H1 (cell line): Measurements from ENCODE around the gene NARS2. TPM values are rescaled to one million over a fixed set of nuclear protein-coding genes. Genes with fewer than 3 reads are reported as not detected.

Experiments used
- CTCF ChIA-PET: fragments of 300-600 bp; sonication (Branson Sonifier 250); formaldehyde crosslinking; loops from one replicate; lab custom pipeline; 2021; ENCODE audit not compliant: partially characterized antibody; lab: Charles Lee
- POLR2A ChIA-PET: fragments of 300-600 bp; sonication (Branson Sonifier 250); formaldehyde crosslinking; loops from one replicate; lab custom pipeline; 2021; ENCODE audit warnings: inconsistent platforms; ENCODE audit not compliant: partially characterized antibody; lab: Charles Lee
- DNase-seq, 2 experiments: peaks; one replicate each; pipeline versions ENCODE4 v3.0.0 to v3.0.0-alpha.2; 2010 to 2022; ENCODE audit warnings: low spot score in 2 of 2, low read depth in 1 of 2, mixed read lengths in 1 of 2
- FAIRE-seq: peaks from 2 replicates; lab custom pipeline; 2011; peaks lifted over from hg19 to GRCh38; lab: Jason Lieb, UNC
- H2AFZ ChIP-seq: 2 replicates; pipeline ENCODE4 v1.8.1; 2012; ENCODE audit warnings: low read length, inconsistent platforms
- H2AK5ac ChIP-seq: 2 replicates; pipeline ENCODE4 v1.6.1; 2013; ENCODE audit warnings: low read depth, low read length
- H2BK120ac ChIP-seq: replicated peaks from 2 replicates; pipeline ENCODE3; 2013; ENCODE audit warnings: low read depth, low read length, inconsistent platforms
- H2BK12ac ChIP-seq: 2 replicates; pipeline ENCODE4 v1.6.1; 2013; ENCODE audit warnings: low read depth, low read length
- H2BK15ac ChIP-seq: 2 replicates; pipeline ENCODE4 v1.6.1; 2013; ENCODE audit warnings: low read length
- H2BK20ac ChIP-seq: 2 replicates; pipeline ENCODE4 v1.6.1; 2013; ENCODE audit warnings: low read length
- H2BK5ac ChIP-seq: 2 replicates; pipeline ENCODE4 v1.6.1; 2013; ENCODE audit warnings: low read depth, low read length
- H3K14ac ChIP-seq: 2 replicates; pipeline ENCODE4 v1.6.1; 2013; ENCODE audit warnings: inconsistent platforms; ENCODE audit not compliant: insufficient read length
- H3K18ac ChIP-seq: 2 replicates; pipeline ENCODE4 v1.6.1; 2013; ENCODE audit warnings: low read length; ENCODE audit errors: extremely low read depth
- H3K23ac ChIP-seq: 2 replicates; pipeline ENCODE4 v1.6.1; 2013; ENCODE audit warnings: inconsistent platforms; ENCODE audit not compliant: insufficient read length
- H3K23me2 ChIP-seq: 2 replicates; pipeline ENCODE4 v1.6.1; 2013; ENCODE audit warnings: low read depth, low read length
- H3K27ac ChIP-seq: 2 replicates; pipeline ENCODE4 v1.6.1; 2011; ENCODE audit warnings: low read depth, low read length, inconsistent platforms
- H3K27me3 ChIP-seq, 4 experiments: replicated peaks in 1 of 4; 1 replicate in 1 of 4; 2 replicates in 3 of 4; pipeline versions ENCODE4 v1.6.1 to v1.8.1; 2011 to 2013; ENCODE audit warnings: low read length in 3 of 4, mild to moderate bottlenecking in 3 of 4, inconsistent platforms in 2 of 4, mixed read lengths in 2 of 4, moderate library complexity in 1 of 4; ENCODE audit not compliant: control insufficient read depth in 3 of 4, insufficient read depth in 3 of 4; ENCODE audit errors: extremely low read depth in 1 of 4
- H3K36me3 ChIP-seq, 4 experiments: 2 replicates each; pipeline versions ENCODE4 v1.6.1 to v1.8.1; 2011 to 2013; ENCODE audit warnings: mild to moderate bottlenecking in 4 of 4, low read length in 3 of 4, moderate library complexity in 2 of 4, control low read depth in 1 of 4, inconsistent platforms in 1 of 4; ENCODE audit not compliant: insufficient read depth in 4 of 4, control insufficient read depth in 2 of 4
- H3K4ac ChIP-seq: replicated peaks from 2 replicates; pipeline ENCODE3; 2013; ENCODE audit warnings: low read length, low read depth, mixed read lengths, inconsistent platforms; ENCODE audit not compliant: insufficient read length
- H3K4me1 ChIP-seq, 4 experiments: replicated peaks in 1 of 4; 1 replicate in 1 of 4; 2 replicates in 3 of 4; pipeline versions ENCODE4 v1.6.1 to v1.8.1; 2011 to 2013; ENCODE audit warnings: low read length in 3 of 4, inconsistent platforms in 2 of 4, mixed read lengths in 1 of 4; ENCODE audit not compliant: insufficient read depth in 4 of 4, control insufficient read depth in 3 of 4
- H3K4me2 ChIP-seq, 2 experiments: 2 replicates each; pipeline versions ENCODE4 v1.6.1 to v1.8.1; 2011 to 2013; ENCODE audit warnings: low read depth in 2 of 2, low read length in 2 of 2, control low read depth in 1 of 2, inconsistent platforms in 1 of 2, mild to moderate bottlenecking in 1 of 2; ENCODE audit not compliant: insufficient read depth in 1 of 2
- H3K4me3 ChIP-seq, 4 experiments: fragments of 200-600, 300-600 bp in 1 of 4; sonication (generic), shearing (Covaris generic), sonication (Bioruptor Twin) in 1 of 4; 2 replicates each; pipeline versions ENCODE4 v1.5.1 to v1.8.1; 2011 to 2016; ENCODE audit warnings: low read length in 4 of 4, low read depth in 3 of 4, control low read depth in 2 of 4, inconsistent platforms in 2 of 4, mild to moderate bottlenecking in 2 of 4, mixed read lengths in 1 of 4, moderate library complexity in 1 of 4; ENCODE audit not compliant: insufficient read depth in 2 of 4; ENCODE audit errors: extremely low read depth in 1 of 4
- H3K56ac ChIP-seq: replicated peaks from 2 replicates; pipeline ENCODE3; 2013; ENCODE audit warnings: low read depth, mild to moderate bottlenecking, mixed read lengths, low read length, inconsistent platforms; ENCODE audit not compliant: insufficient read length
- H3K79me1 ChIP-seq: 2 replicates; pipeline ENCODE4 v1.6.1; 2013; ENCODE audit warnings: low read depth, low read length, control low read depth
- H3K79me2 ChIP-seq, 2 experiments: 2 replicates each; pipeline versions ENCODE4 v1.6.1 to v1.8.1; 2012 to 2013; ENCODE audit warnings: low read length in 2 of 2, mild to moderate bottlenecking in 2 of 2, inconsistent platforms in 1 of 2; ENCODE audit not compliant: insufficient read depth in 2 of 2, control insufficient read depth in 1 of 2
- H3K9ac ChIP-seq, 4 experiments: replicated peaks in 1 of 4; 1 replicate in 1 of 4; 2 replicates in 3 of 4; pipeline versions ENCODE4 v1.6.1 to v1.8.1; 2011 to 2013; ENCODE audit warnings: low read depth in 3 of 4, low read length in 3 of 4, control low read depth in 2 of 4, mild to moderate bottlenecking in 2 of 4, moderate library complexity in 2 of 4, inconsistent platforms in 1 of 4; ENCODE audit errors: extremely low read depth in 1 of 4
- H3K9me3 ChIP-seq, 2 experiments: 2 replicates each; pipeline versions ENCODE4 v1.6.1 to v1.8.1; 2012 to 2013; ENCODE audit warnings: mild to moderate bottlenecking in 2 of 2, moderate library complexity in 2 of 2, control low read depth in 1 of 2, inconsistent platforms in 1 of 2, low read depth in 1 of 2, low read length in 1 of 2, mixed read lengths in 1 of 2; ENCODE audit not compliant: insufficient read depth in 2 of 2
- H4K20me1 ChIP-seq, 2 experiments: replicated peaks in 1 of 2; 2 replicates each; pipeline versions ENCODE3 to v1.8.1; 2011 to 2013; ENCODE audit warnings: inconsistent platforms in 2 of 2, low read length in 2 of 2, mild to moderate bottlenecking in 1 of 2; ENCODE audit not compliant: insufficient read depth in 2 of 2, control insufficient read depth in 1 of 2
- H4K5ac ChIP-seq: 2 replicates; pipeline ENCODE4 v1.6.1; 2013; ENCODE audit warnings: low read length, low read depth, mixed read lengths, inconsistent platforms; ENCODE audit not compliant: insufficient read length
- H4K8ac ChIP-seq: 2 replicates; pipeline ENCODE4 v1.8.0; 2013; ENCODE audit warnings: mild to moderate bottlenecking, moderate library complexity, low read length, inconsistent platforms; ENCODE audit not compliant: insufficient read depth; ENCODE audit errors: extremely low read depth
- H4K91ac ChIP-seq: replicated peaks from 2 replicates; pipeline ENCODE3; 2013; ENCODE audit warnings: low read length, mixed read lengths, inconsistent platforms; ENCODE audit not compliant: insufficient read length
- WGBS, 2 experiments: shearing (Covaris generic) in 1 of 2; methylation state at CpG; one replicate each; pipeline versions ENCODE4 v1.1.6 to v1.1.7; 2013 to 2015; ENCODE audit warnings: low lambda C conversion rate in 2 of 2, mixed read lengths in 2 of 2, inconsistent platforms in 1 of 2, low coverage in 1 of 2, missing lambda C conversion rate in 1 of 2; ENCODE audit not compliant: insufficient replicate concordance in 2 of 2, insufficient coverage in 1 of 2, insufficient read length in 1 of 2; ENCODE audit errors: extremely low coverage in 1 of 2, missing lambda C conversion rate in 1 of 2; 5-methylcytosine and 5-hydroxymethylcytosine counted together
- polyA plus RNA-seq, 7 experiments: library from polyadenylated mRNA; depleted of rRNA in 3 of 7; stranded (reverse) in 5 of 7; unstranded in 2 of 7; fragments of >200 nt in 5 of 7; fragments of 200-250 nt in 2 of 7; gene quantifications; 1 replicate in 5 of 7; 2 replicates in 1 of 7; 4 replicates in 1 of 7; pipeline versions ENCODE4 v1.2.1 to v1.2.3, GENCODE V29; 2011 to 2013; ENCODE audit warnings: missing spikeins in 2 of 7, mixed read lengths in 2 of 7
- total RNA-seq: library from RNA; stranded (reverse); fragmentation: NEBNext Ultra II Directional; extraction: Animal tissue kit (Norgen Biotek cat#: 25700); gene quantifications from 2 replicates; pipeline ENCODE4 v1.2.1, GENCODE V29; 2021

The NARS2 gene
- total and polyA plus RNA-seq, 2 of the 8 experiments (the other 6 are each of a cell fraction or from before 2014, with no cell fraction given), result 26.2 to 51.6 TPM

GRCh38 chr11:78492973-78493372 lies 81.7 kb downstream of the NARS2 start:
- Histone ChIP-seq H3K23ac (no peak overlapping the region), H2AK5ac (no peak overlapping the region), H3K9ac (no peak overlapping the region), H3K27me3 (no peaks in the 10 kb centered on the region), H2BK120ac (no peak overlapping the region), H4K8ac (no peak overlapping the region), H3K36me3 (peaks cover 0 to 4% (median 0%) of the 10 kb centered on the region in 4 experiments; a peak in 1 of 8 replicates), H2AFZ (no peak overlapping the region), H3K79me1 (no peaks in the 10 kb centered on the region), H2BK20ac (no peak overlapping the region), H3K14ac (no peak overlapping the region), H2BK5ac (no peak overlapping the region), H4K5ac (no peak overlapping the region), H4K91ac (no peak overlapping the region), H4K20me1 (no peaks in the 10 kb centered on the region), H3K4me2 (no peak overlapping the region), H3K79me2 (peaks cover 0 to 7% of the 10 kb centered on the region in 2 experiments; a peak in 1 of 4 replicates), H3K4me3 (no peak overlapping the region), H3K27ac (no peak overlapping the region), H3K56ac (no peak overlapping the region), H2BK12ac (no peak overlapping the region), H3K18ac (no peak overlapping the region), H3K4ac (no peak overlapping the region), H3K4me1 (no peaks in the 10 kb centered on the region), H3K9me3 (no peaks in the 10 kb centered on the region), H2BK15ac (no peak overlapping the region), H3K23me2 (no peaks in the 10 kb centered on the region)
- 90% methylated on average over 6 of the region's 6 CpGs; no CpG with 5 or more reads in 1 of the 2 experiments for WGBS, 2 experiments
- DNase-seq (no peak), FAIRE-seq (no peak)
- CTCF ChIA-PET, result interaction anchor here (0.6 to 1.6 kb wide), 3 partner anchors 10 to 142 kb away, joined by 3 to 4 read pairs (median 3); no protein-coding TSS in a partner anchor
- POLR2A ChIA-PET, result interaction anchor here (1.9 kb wide), 1 partner anchor 11 kb away, joined by 3 read pairs; no protein-coding TSS in a partner anchor
